PFSK-1 (cell line): ENCODE measurements around the gene DNAH9.

Experiments
- FOXP2 ChIP-seq: optimal IDR thresholded peaks from 2 replicates; pipeline ENCODE3; 2011; ENCODE audit warnings: borderline replicate concordance, control low read depth, inconsistent platforms; ENCODE audit not compliant: insufficient read depth; ENCODE audit errors: extremely low read length, extremely low read depth
- POLR2AphosphoS5 ChIP-seq: IDR thresholded peaks from 2 replicates; pipeline ENCODE4 v1.6.1; 2012; ENCODE audit warnings: low read depth, mild to moderate bottlenecking, control low read depth, low read length, moderate library complexity
- REST ChIP-seq, 2 experiments: IDR thresholded peaks; 2 replicates each; pipeline versions ENCODE4 v1.6.1 to v1.8.0; 2011 to 2012; ENCODE audit warnings: low read depth in 2 of 2, low read length in 2 of 2, control low read depth in 1 of 2, inconsistent platforms in 1 of 2, mild to moderate bottlenecking in 1 of 2, moderate library complexity in 1 of 2; ENCODE audit not compliant: insufficient read depth in 1 of 2
- SIN3A ChIP-seq: IDR thresholded peaks from 2 replicates; pipeline ENCODE4 v1.6.1; 2012; ENCODE audit warnings: mild to moderate bottlenecking, low read length, moderate library complexity, borderline replicate concordance; ENCODE audit not compliant: insufficient read depth
- TAF1 ChIP-seq: IDR thresholded peaks from 2 replicates; pipeline ENCODE4 v1.6.1; 2012; ENCODE audit warnings: low read length, control low read depth, borderline replicate concordance; ENCODE audit not compliant: insufficient read depth

The DNAH9 gene

DNA sequence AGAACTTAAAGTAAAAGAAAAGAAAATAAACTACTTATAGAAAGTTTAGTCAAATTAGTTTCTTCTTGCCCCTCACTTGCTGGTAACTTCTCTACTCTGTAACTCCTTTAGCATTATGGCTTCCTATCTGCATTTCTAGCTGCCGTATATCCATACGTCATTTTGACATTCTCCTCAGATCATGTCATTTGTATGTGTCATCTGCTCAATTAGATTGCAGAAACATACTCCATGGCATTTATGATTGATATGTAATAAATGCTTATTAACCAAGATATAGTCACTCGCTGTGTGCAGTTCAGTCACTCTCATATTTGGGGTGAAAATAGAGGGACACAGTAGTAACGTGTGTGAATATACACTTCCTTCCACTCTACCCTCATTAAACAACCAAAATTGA lies 295.6 kb downstream of the DNAH9 start:
- no peak for TF ChIP-seq TAF1
- no peak for TF ChIP-seq REST (IDR thresholded peaks at IDR 0.05; ENCODE audit: insufficient read depth in 1 of 2, low read depth in 2 of 2, low read length in 2 of 2)
- TF ChIP-seq FOXP2 = no peak
- TF ChIP-seq SIN3A = no peak

GRCh38 chr17:11896199-11896598 lies 297.9 kb downstream of the DNAH9 start:
- TF ChIP-seq TAF1 (no peak), POLR2AphosphoS5 (no peak), SIN3A (no peak)

- no peak for TF ChIP-seq REST (IDR thresholded peaks at IDR 0.05; ENCODE audit: insufficient read depth in 1 of 2, low read depth in 2 of 2, low read length in 2 of 2)
- no peak for TF ChIP-seq TAF1
- no peak for TF ChIP-seq SIN3A
- no peak for TF ChIP-seq POLR2AphosphoS5
Measured at GRCh38 chr17:11898526-11899235, 300.4 kb downstream of the DNAH9 start.

GRCh38 chr17:11899537-11899942 lies 301.3 kb downstream of the DNAH9 start:
- no peak for TF ChIP-seq REST (IDR thresholded peaks at IDR 0.05; ENCODE audit: insufficient read depth in 1 of 2, low read depth in 2 of 2, low read length in 2 of 2)
- no peak for TF ChIP-seq TAF1
- no peak for TF ChIP-seq SIN3A
- TF ChIP-seq FOXP2 = no peak

DNA sequence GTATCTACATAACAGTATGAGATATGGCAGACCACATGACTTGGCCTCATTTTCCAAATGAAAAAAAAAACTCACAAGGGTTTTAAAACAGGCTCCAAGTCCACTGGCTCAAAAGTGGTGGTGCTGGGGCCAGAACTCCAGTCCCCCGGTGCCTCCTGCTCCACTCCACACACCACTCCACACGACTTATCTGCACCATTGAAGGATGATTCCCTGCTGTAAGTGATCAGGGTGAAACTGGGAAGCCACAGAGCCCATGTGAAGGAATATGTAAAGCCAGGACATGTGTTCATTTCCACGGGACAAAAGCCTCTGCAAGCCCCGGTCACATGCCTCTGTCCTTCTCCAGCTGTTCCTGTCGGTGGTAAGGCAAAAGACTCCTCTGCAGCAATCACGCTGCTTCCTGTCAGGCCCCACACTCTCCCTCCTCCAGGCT lies 301.8 kb downstream of the DNAH9 start:
- TF ChIP-seq POLR2AphosphoS5 = no peak

GRCh38 chr17:11900655-11901054 lies 302.4 kb downstream of the DNAH9 start:
- TF ChIP-seq FOXP2 = no peak
- no peak for TF ChIP-seq TAF1

- TF ChIP-seq FOXP2 = no peak
- no peak for TF ChIP-seq SIN3A
- no peak for TF ChIP-seq POLR2AphosphoS5
- no peak for TF ChIP-seq TAF1
- no peak for TF ChIP-seq REST (IDR thresholded peaks at IDR 0.05; ENCODE audit: insufficient read depth in 1 of 2, low read depth in 2 of 2, low read length in 2 of 2)
Measured at GRCh38 chr17:11901931-11902330, 303.7 kb downstream of the DNAH9 start.
